WTC11 (cell line): ENCODE measurements around the gene C18orf54. TPM values are rescaled to one million over a fixed set of nuclear protein-coding genes. Genes with fewer than 3 reads are reported as not detected.
A peak's percentile ranks its signal among the peaks of the same experiment; 100 is the strongest.

Source experiments
- ATAC-seq: fragments of 200-7000 bp; cut with Tn5 transposase; 2 replicates; pipeline ENCODE4 v1.10.0; 2021; ENCODE audit warnings: mild to moderate bottlenecking, moderate library complexity
- Bru-seq: library from RNA; stranded (reverse); fragments of 400-500 nt; gene quantifications from one replicate; lab custom pipeline; 2021; lab: Mats Ljungman, UMichigan
- CTCF ChIA-PET: fragments of 300-600 bp; sonication (Branson Sonifier 250); formaldehyde crosslinking; loops from one replicate; lab custom pipeline; 2021; ENCODE audit warnings: antibody characterized with exemption; lab: Charles Lee
- POLR2A ChIA-PET: fragments of 350-600 bp; sonication (Branson Sonifier 250); formaldehyde crosslinking; loops from one replicate; lab custom pipeline; 2021; ENCODE audit warnings: antibody characterized with exemption; lab: Charles Lee
- DNase-seq: peaks from one replicate; pipeline ENCODE4 v3.0.0; 2021; ENCODE audit warnings: low spot score
- H3K27ac Mint-ChIP-seq: 2 replicates; pipeline ENCODE4 v1.8.0; 2021; ENCODE audit warnings: mixed read lengths
- H3K27me3 Mint-ChIP-seq: 2 replicates; pipeline ENCODE4 v1.8.0; 2021; ENCODE audit warnings: low read depth, mild to moderate bottlenecking, moderate library complexity, mixed read lengths
- H3K36me3 Mint-ChIP-seq: 2 replicates; pipeline ENCODE4 v1.8.0; 2021; ENCODE audit warnings: mixed read lengths
- H3K4me1 Mint-ChIP-seq: 2 replicates; pipeline ENCODE4 v1.8.0; 2022; ENCODE audit warnings: mixed read lengths
- H3K4me3 Mint-ChIP-seq: 2 replicates; pipeline ENCODE4 v1.8.0; 2021; ENCODE audit warnings: mild to moderate bottlenecking, moderate library complexity, mixed read lengths
- H3K9me3 Mint-ChIP-seq: 2 replicates; pipeline ENCODE4 v1.8.0; 2021; ENCODE audit warnings: mixed read lengths
- AFF4 ChIP-seq: sonication (generic); formaldehyde crosslinking; IDR thresholded peaks from 2 replicates; pipeline ENCODE4 v1.8.1; 2023; ENCODE audit warnings: mild to moderate bottlenecking, missing genetic modification reagents, borderline replicate concordance
- CTCF ChIP-seq: fragments of 200-600 bp; IDR thresholded peaks from 2 replicates; pipeline ENCODE4 v1.8.0; 2022; ENCODE audit warnings: antibody characterized with exemption
- E2F4 ChIP-seq: sonication (generic); formaldehyde crosslinking; IDR thresholded peaks from 2 replicates; pipeline ENCODE4 v1.8.1; 2022; ENCODE audit warnings: low read depth, mild to moderate bottlenecking, moderate library complexity, missing genetic modification reagents, borderline replicate concordance
- E2F5 ChIP-seq: sonication (generic); formaldehyde crosslinking; IDR thresholded peaks from 2 replicates; pipeline ENCODE4 v1.8.1; 2022; ENCODE audit warnings: mild to moderate bottlenecking, moderate library complexity, missing genetic modification reagents
- JUN ChIP-seq: sonication (generic); formaldehyde crosslinking; IDR thresholded peaks from 2 replicates; pipeline ENCODE4 v1.8.0; 2023; ENCODE audit warnings: mild to moderate bottlenecking, missing genetic modification reagents
- MAX ChIP-seq: sonication (generic); formaldehyde crosslinking; IDR thresholded peaks from 2 replicates; pipeline ENCODE4 v1.8.0; 2022; ENCODE audit warnings: mild to moderate bottlenecking, missing genetic modification reagents
- MXD4 ChIP-seq: fragments of 250-450 bp; sonication (Bioruptor Pico); IDR thresholded peaks from 2 replicates; pipeline ENCODE4 v1.8.0; 2021; ENCODE audit warnings: mild to moderate bottlenecking, moderate library complexity, borderline replicate concordance
- NFE2L1 ChIP-seq: sonication (generic); formaldehyde crosslinking; IDR thresholded peaks from 2 replicates; pipeline ENCODE4 v1.8.1; 2023; ENCODE audit warnings: missing genetic modification reagents
- NR2C2 ChIP-seq: sonication (generic); formaldehyde crosslinking; IDR thresholded peaks from 2 replicates; pipeline ENCODE4 v1.8.0; 2022; ENCODE audit warnings: mild to moderate bottlenecking, missing genetic modification reagents
- PRDM15 ChIP-seq: sonication (generic); formaldehyde crosslinking; IDR thresholded peaks from 2 replicates; pipeline ENCODE4 v1.8.0; 2022; ENCODE audit warnings: missing genetic modification reagents
- PRRX2 ChIP-seq: fragments of 250-450 bp; sonication (Bioruptor Pico); IDR thresholded peaks from 2 replicates; pipeline ENCODE4 v1.8.0; 2021; ENCODE audit warnings: mild to moderate bottlenecking
- STAT6 ChIP-seq: sonication (generic); formaldehyde crosslinking; conservative IDR thresholded peaks from 2 replicates; pipeline ENCODE4 v1.8.1; 2023; ENCODE audit warnings: mild to moderate bottlenecking, low read depth, missing genetic modification reagents, moderate library complexity
- TEAD1 ChIP-seq: sonication (generic); formaldehyde crosslinking; IDR thresholded peaks from 2 replicates; pipeline ENCODE4 v1.8.0; 2022; ENCODE audit warnings: mild to moderate bottlenecking, missing genetic modification reagents
- TP53 ChIP-seq: sonication (generic); formaldehyde crosslinking; IDR thresholded peaks from 2 replicates; pipeline ENCODE4 v1.8.1; 2023; ENCODE audit warnings: mild to moderate bottlenecking, missing genetic modification reagents
- USF1 ChIP-seq: sonication (generic); formaldehyde crosslinking; IDR thresholded peaks from 2 replicates; pipeline ENCODE4 v1.8.0; 2022; ENCODE audit warnings: mild to moderate bottlenecking, missing genetic modification reagents
- ZNF138 ChIP-seq: sonication (generic); formaldehyde crosslinking; conservative IDR thresholded peaks from 2 replicates; pipeline ENCODE4 v1.8.1; 2022; ENCODE audit warnings: mild to moderate bottlenecking, moderate library complexity, missing genetic modification reagents
- ZNF232 ChIP-seq: sonication (generic); formaldehyde crosslinking; IDR thresholded peaks from 2 replicates; pipeline ENCODE4 v1.8.0; 2022; ENCODE audit warnings: mild to moderate bottlenecking, missing genetic modification reagents
- long read RNA-seq, 3 experiments: library from RNA in 1 of 3; library from capped mRNA in 1 of 3; library from polyadenylated mRNA in 1 of 3; unstranded in 2 of 3; stranded (forward) in 1 of 3; transcript quantifications; one replicate each; pipeline ENCODE4 v2.0.0, GENCODE V29; 2021
- total RNA-seq: library from RNA; stranded (reverse); gene quantifications from 3 replicates; pipeline ENCODE4 v1.2.3, GENCODE V29; 2021

The C18orf54 gene
- total RNA-seq: 32.8 to 38.2 TPM (median 37.3 TPM) in 3 replicates
- Bru-seq, nascent RNA: percentile 95 among the genes with signal in this experiment
- long read RNA-seq, experiment 1, full-length matches to known transcripts: 113 of 178 reads
- long read RNA-seq, experiment 1, partial matches to known transcripts: 17 of 178 reads
- long read RNA-seq, experiment 1, other reads (novel, unspliced or antisense): 48 of 178 reads
- long read RNA-seq, experiment 2, full-length matches to known transcripts: 6 of 39 reads
- long read RNA-seq, experiment 2, partial matches to known transcripts: 6 of 39 reads
- long read RNA-seq, experiment 2, other reads (novel, unspliced or antisense): 27 of 39 reads
- long read RNA-seq, experiment 3, partial matches to known transcripts: 2 of 4 reads
- long read RNA-seq, experiment 3, other reads (novel, unspliced or antisense): 2 of 4 reads

GRCh38 chr18:54357660-54358494 lies at the start of gene C18orf54, which contains the start of gene STARD6:
C18orf54 (plus strand) TSS chr18:54357906; CDS start chr18:54360573, 2,667 bp downstream.
STARD6 (minus strand) TSS chr18:54357858; CDS start chr18:54354573, 3,285 bp downstream.
- CTCF ChIA-PET: interaction anchor here (0.6 to 2.8 kb wide), 25 partner anchors 10 to 255 kb away, joined by 3 to 21 read pairs (median 4); partner anchors contain the start of genes MBD2 and POLI
- POLR2A ChIA-PET: interaction anchor here (0.5 to 1.4 kb wide), 4 partner anchors 10 to 111 kb away, joined by 3 to 13 read pairs (median 3); partner anchors contain the start of gene POLI
- TF ChIP-seq MXD4 (CRISPR knock-in tag): no peak
- no peak for TF ChIP-seq ZNF138
- TF ChIP-seq MAX: peak; percentile 64
- TF ChIP-seq JUN (CRISPR knock-in tag): no peak
- peak; percentile 42 for TF ChIP-seq CTCF
- TF ChIP-seq TEAD1: 0 out of 2 replicates have a peak, but pooled peaks have one; percentile 46
- peak; percentile 53; the same call in 1 of the 2 replicates for TF ChIP-seq E2F5
- TF ChIP-seq USF1: peak; percentile 25; the same call in 1 of the 2 replicates
- peak; percentile 82; the same call in 1 of the 2 replicates for TF ChIP-seq E2F4 (CRISPR knock-in tag)
- TF ChIP-seq ZNF232 (CRISPR knock-in tag): peak; percentile 14; the same call in 1 of the 2 replicates
- no peak for TF ChIP-seq PRRX2 (CRISPR knock-in tag)
- TF ChIP-seq STAT6: no peak
- TF ChIP-seq NFE2L1: 0 out of 2 replicates have a peak, but pooled peaks have one; percentile 70
- no peak; the same call in 1 of the 2 replicates for TF ChIP-seq TP53 (CRISPR knock-in tag)
- peak; percentile 85; the same call in 1 of the 2 replicates for TF ChIP-seq AFF4 (CRISPR knock-in tag)
- TF ChIP-seq PRDM15 (CRISPR knock-in tag): peak; percentile 37; the same call in 1 of the 2 replicates
- 0 out of 2 replicates have a peak, but pooled peaks have one; percentile 36 for TF ChIP-seq NR2C2 (CRISPR knock-in tag)

More at GRCh38 chr18:54357660-54358494, at the start of gene C18orf54, which contains the start of gene STARD6:
- DNase-seq: peak; percentile 92
- H3K4me1 Mint-ChIP-seq: peaks cover 17% of the 10 kb centered on the region
- H3K4me3 Mint-ChIP-seq: peak within 1 kb of the TSS; percentile 100
- peak; percentile 89 for ATAC-seq
- H3K27ac Mint-ChIP-seq: peak within 1 kb of the TSS; percentile 99
- H3K27me3 Mint-ChIP-seq: no peaks in the 10 kb centered on the region
- no peaks in the 10 kb centered on the region for H3K9me3 Mint-ChIP-seq
- H3K36me3 Mint-ChIP-seq: peaks cover 22% of the 10 kb centered on the region
